ENCODE results near the gene STAT1. TPM values are rescaled to one million over a fixed set of nuclear protein-coding genes. Genes with fewer than 3 reads are reported as not detected.
"Not testable (repeated sequence)": the region's sequence is repeated elsewhere in the genome, so short reads cannot be mapped to it uniquely, and the experiment has no call there.

STAT1 gene
- total RNA-seq, 1 donor from 2014 or later: 51.6 TPM

- DNase-seq: no peak
Observed at GRCh38 chr2:190981733-190982132, 32.2 kb downstream of the STAT1 start.

GRCh38 chr2:190981333-190981732 is 32.6 kb downstream of the STAT1 start:
- DNase-seq: no peak

- DNase-seq: no peak
Observed at GRCh38 chr2:190980630-190981209, 33.3 kb downstream of the STAT1 start.

- peak; percentile 17 for DNase-seq
Observed at GRCh38 chr2:190979906-190980629, 33.9 kb downstream of the STAT1 start.

- no peak for DNase-seq
Observed at GRCh38 chr2:190978389-190979053, 35.5 kb downstream of the STAT1 start.

- DNase-seq: no peak
Observed at GRCh38 chr2:190977505-190977904, 36.5 kb downstream of the STAT1 start.

- no peak for DNase-seq
Observed at GRCh38 chr2:190976521-190976920, 37.5 kb downstream of the STAT1 start.

GRCh38 chr2:190974629-190975361 is 39.2 kb downstream of the STAT1 start:
- no peak for DNase-seq

GRCh38 chr2:190973726-190974628 is 40.0 kb downstream of the STAT1 start:
- DNase-seq: no peak

GRCh38 chr2:190973262-190973661 is 40.7 kb downstream of the STAT1 start:
- DNase-seq: no peak

- peak; percentile 63 for DNase-seq
Observed at GRCh38 chr2:190972846-190973245, 41.1 kb downstream of the STAT1 start.

GRCh38 chr2:190972213-190972612 is 41.8 kb downstream of the STAT1 start:
- DNase-seq: no peak

- no peak for DNase-seq
Observed at GRCh38 chr2:190970873-190971506, 43.0 kb downstream of the STAT1 start.

- DNase-seq: no peak
Observed at GRCh38 chr2:190970160-190970559, 43.8 kb downstream of the STAT1 start.

GRCh38 chr2:190968522-190968921 is 45.4 kb downstream of the STAT1 start:
- no peak for DNase-seq

GRCh38 chr2:190965580-190966222 is 48.3 kb downstream of the STAT1 start:
- no peak for DNase-seq

GRCh38 chr2:190964170-190964795 is 49.7 kb downstream of the STAT1 start:
- no peak for DNase-seq

GRCh38 chr2:190963088-190963487 is 50.9 kb downstream of the STAT1 start:
- no peak for DNase-seq

GRCh38 chr2:190961918-190962487 is 52.0 kb downstream of the STAT1 start:
- DNase-seq: no peak

GRCh38 chr2:190961117-190961516 is 52.9 kb downstream of the STAT1 start:
- not testable (repeated sequence) for DNase-seq
